ENCODE results near the gene PCSK4. TPM values are rescaled to one million over a fixed set of nuclear protein-coding genes. Genes with fewer than 3 reads are reported as not detected.

PCSK4 gene
- total and polyA plus RNA-seq, 9 donors, result 0.83 to 9.4 (median 1.9) TPM; not detected in 1

GRCh38 chr19:1510807-1511206, 20.7 kb upstream of the PCSK4 start:
- intact Hi-C loops (cut with DNase I), result no loop called here
- no peaks in the 10 kb centered on the region for H3K9me3 ChIP-seq
- H3K4me3 ChIP-seq, result no peak overlapping the region
- no peaks in the 10 kb centered on the region for H3K36me3 ChIP-seq
- peaks cover 2% of the 10 kb centered on the region for H3K4me1 ChIP-seq (ENCODE audit: insufficient read depth)
- TF ChIP-seq CTCF (IDR thresholded peaks at IDR 0.05), result no peak
- TF ChIP-seq EP300 (IDR thresholded peaks at IDR 0.05), result no peak
- TF ChIP-seq POLR2A (IDR thresholded peaks at IDR 0.05), result no peak
- H3K27ac ChIP-seq, result no peak overlapping the region
- peaks cover 5% of the 10 kb centered on the region for H3K27me3 ChIP-seq
- 28 to 41% (median 35%) methylated on average over 8 to 9 of the region's 9 CpGs for WGBS, 3 donors
- no peak for DNase-seq

- DNase-seq, result no peak
These were observed 20.3 kb upstream of the PCSK4 start for GRCh38 chr19:1510442-1510806.

GRCh38 chr19:1509602-1510441, 19.7 kb upstream of the PCSK4 start:
- Histone ChIP-seq H3K4me3 (no peak overlapping the region), H3K36me3 (no peaks in the 10 kb centered on the region), H3K9me3 (no peaks in the 10 kb centered on the region), H3K27me3 (peaks cover under 1% of the 10 kb centered on the region), H3K27ac (no peak overlapping the region), H3K4me1 (ENCODE audit: insufficient read depth) (peaks cover 2% of the 10 kb centered on the region)
- no peak for DNase-seq
- WGBS, 3 donors, result 40 to 51% (median 43%) methylated on average over 11 of the region's 11 CpGs
- TF ChIP-seq CTCF (IDR thresholded peaks at IDR 0.05), result no peak
- no peak for TF ChIP-seq POLR2A (IDR thresholded peaks at IDR 0.05)
- no peak for TF ChIP-seq EP300 (IDR thresholded peaks at IDR 0.05)
- intact Hi-C loops (cut with DNase I), result no loop called here

More at GRCh38 chr19:1510442-1510806, 20.3 kb upstream of the PCSK4 start:
- no peak for TF ChIP-seq CTCF (IDR thresholded peaks at IDR 0.05)
- H3K27me3 ChIP-seq, result peaks cover 5% of the 10 kb centered on the region
- intact Hi-C loops (cut with DNase I), result no loop called here
- peaks cover 2% of the 10 kb centered on the region for H3K4me1 ChIP-seq (ENCODE audit: insufficient read depth)
- 0 to 14% (median 13%) methylated on average over 3 to 25 of the region's 25 CpGs for WGBS, 3 donors
- H3K9me3 ChIP-seq, result no peaks in the 10 kb centered on the region
- H3K36me3 ChIP-seq, result no peaks in the 10 kb centered on the region
- no peak overlapping the region for H3K4me3 ChIP-seq
- no peak overlapping the region for H3K27ac ChIP-seq

GRCh38 chr19:1508507-1508856, 18.3 kb upstream of the PCSK4 start:
- WGBS, 3 donors, result 21 to 28% (median 25%) methylated on average over 12 of the region's 12 CpGs
- Histone ChIP-seq H3K27ac (peak overlapping the region in 1 of 2 donors; percentile 17), H3K4me1 (ENCODE audit: insufficient read depth) (peaks cover 2% of the 10 kb centered on the region), H3K36me3 (no peaks in the 10 kb centered on the region), H3K27me3 (peaks cover 3% of the 10 kb centered on the region), H3K4me3 (peak overlapping the region; percentile 38), H3K9me3 (no peaks in the 10 kb centered on the region)
- no peak for DNase-seq
- intact Hi-C loops (cut with DNase I), result no loop called here
- TF ChIP-seq CTCF (IDR thresholded peaks at IDR 0.05), result no peak
- TF ChIP-seq EP300 (IDR thresholded peaks at IDR 0.05), result no peak
- no peak for TF ChIP-seq POLR2A (IDR thresholded peaks at IDR 0.05)
